Measurements from ENCODE around the gene FAM50B. TPM values are rescaled to one million over a fixed set of nuclear protein-coding genes. Genes with fewer than 3 reads are reported as not detected.

The FAM50B gene
- total and polyA plus RNA-seq, 2 of the 13 experiments (the other 11 are each of a cell fraction or from before 2014, with no cell fraction given), result 0.05 TPM; not detected in 1

DNA sequence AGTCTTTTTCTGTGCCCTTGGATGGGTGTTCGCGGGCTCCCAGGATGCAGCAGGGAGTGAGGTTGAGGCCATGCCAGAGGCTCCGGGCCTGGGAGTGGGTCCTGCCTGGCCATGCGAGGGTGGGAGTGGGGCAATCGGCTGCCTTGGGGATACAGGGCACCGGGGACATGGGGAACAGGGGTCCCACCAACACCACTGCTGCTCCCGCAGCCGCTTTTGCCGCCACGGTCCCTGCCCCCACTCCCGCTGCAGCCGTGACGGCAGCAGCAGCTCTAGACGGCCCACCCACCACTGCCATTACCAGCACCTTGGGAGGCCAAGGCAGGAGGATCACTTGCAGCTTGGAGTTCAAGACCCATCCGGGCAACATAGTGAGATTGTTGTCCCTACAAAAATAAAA, 35.3 kb upstream of the FAM50B start:
- Histone ChIP-seq H3K27ac (ENCODE audit: extremely low read length, insufficient read depth, low read length) (no peak overlapping the region), H3K4me2 (ENCODE audit: low read depth, low read length) (no peak overlapping the region), H3K4me1 (ENCODE audit: insufficient read depth, low read length) (peaks cover 23% of the 10 kb centered on the region), H3K27me3 (ENCODE audit: control insufficient read depth in 1 of 2, insufficient read depth in 2 of 2, low read length in 2 of 2) (no peaks in the 10 kb centered on the region), H3K9ac (ENCODE audit: insufficient read depth, low read depth, low read length) (no peak overlapping the region), H2AFZ (ENCODE audit: low read length) (no peak overlapping the region), H3K79me2 (ENCODE audit: insufficient read depth, low read length) (no peaks in the 10 kb centered on the region), H3K36me3 (replicated peaks in 1 of 2; ENCODE audit: control insufficient read depth in 1 of 2, insufficient read depth in 2 of 2, low read length in 2 of 2) (no peaks in the 10 kb centered on the region), H3K9me3 (ENCODE audit: low read length) (no peaks in the 10 kb centered on the region), H4K20me1 (ENCODE audit: insufficient read depth, low read length) (no peaks in the 10 kb centered on the region), H3K4me3 (replicated peaks in 1 of 3; ENCODE audit: insufficient read depth in 1 of 3, low read depth in 2 of 3, low read length in 3 of 3) (no peak overlapping the region)
- no peak for DNase-seq (ENCODE audit: low spot score)
- TF ChIP-seq KAT2B (IDR thresholded peaks at IDR 0.05; ENCODE audit: borderline replicate concordance, low read depth, low read length) (no peak), ZNF768 (CRISPR knock-in tag; IDR thresholded peaks at IDR 0.05) (peak; percentile 23; the same call in 1 of the 2 replicates), NRL (CRISPR knock-in tag; IDR thresholded peaks at IDR 0.05; ENCODE audit: borderline replicate concordance) (peak; percentile 63; the same call in 1 of the 2 replicates), TBP (CRISPR knock-in tag; IDR thresholded peaks at IDR 0.05) (no peak)
- 95% methylated on average over 15 of the region's 15 CpGs for WGBS (ENCODE audit: low lambda C conversion rate)
- FAIRE-seq, result no peak
- CTCF ChIA-PET (ENCODE audit: low intra/inter-chr PET ratio, low total read pairs), result no interaction called here
- BruUV-seq (replicated peaks), result no TSS peak
- POLR2A ChIA-PET, result interaction anchor here (1.1 to 2.3 kb wide), 3 partner anchors 16 to 26 kb away, joined by 3 to 9 read pairs (median 3); no protein-coding TSS in a partner anchor
- intact Hi-C loops (cut with micrococcal nuclease; ENCODE audit: unreplicated experiment), result loop anchor here (1.0 kb wide), 1 partner anchor 11 kb away; no protein-coding TSS in a partner anchor
- ATAC-seq, result no peak
- in situ Hi-C loops (cut with HindIII; ENCODE audit: extremely low pct_ligation_motif_present, low pct_unique_long_range_greater_than_20kb), result no loop called here

DNA sequence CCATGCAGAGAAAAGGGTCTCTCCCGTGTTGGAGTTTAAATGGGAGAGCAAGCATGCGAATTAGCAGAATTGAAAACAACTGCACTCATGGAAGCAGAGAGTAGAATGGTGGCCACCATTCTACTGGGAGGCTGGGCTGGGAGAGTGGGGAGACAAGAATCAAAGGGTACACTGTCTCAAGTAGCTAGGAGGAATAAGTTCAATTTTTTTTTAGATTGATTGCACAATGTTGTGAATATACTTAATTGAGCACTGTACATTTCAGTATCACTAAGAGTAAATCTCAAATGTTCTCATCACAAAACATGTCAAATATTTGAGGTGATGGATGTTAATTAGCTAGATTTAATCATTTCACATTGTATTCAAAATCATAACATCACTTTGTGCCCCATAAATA, 34.6 kb upstream of the FAM50B start:
- CTCF ChIA-PET (ENCODE audit: low intra/inter-chr PET ratio, low total read pairs), result no interaction called here
- no TSS peak for BruUV-seq (replicated peaks)

More for the DNA sequence above, 34.6 kb upstream of the FAM50B start:
- Histone ChIP-seq H3K4me1 (ENCODE audit: insufficient read depth, low read length) (peaks cover 21% of the 10 kb centered on the region), H3K9ac (ENCODE audit: insufficient read depth, low read depth, low read length) (no peak overlapping the region), H3K27me3 (ENCODE audit: control insufficient read depth in 1 of 2, insufficient read depth in 2 of 2, low read length in 2 of 2) (no peaks in the 10 kb centered on the region), H3K27ac (ENCODE audit: extremely low read length, insufficient read depth, low read length) (no peak overlapping the region), H3K9me3 (ENCODE audit: low read length) (no peaks in the 10 kb centered on the region), H3K79me2 (ENCODE audit: insufficient read depth, low read length) (no peaks in the 10 kb centered on the region), H3K4me3 (replicated peaks in 1 of 3; ENCODE audit: insufficient read depth in 1 of 3, low read depth in 2 of 3, low read length in 3 of 3) (no peak overlapping the region), H3K36me3 (replicated peaks in 1 of 2; ENCODE audit: control insufficient read depth in 1 of 2, insufficient read depth in 2 of 2, low read length in 2 of 2) (no peaks in the 10 kb centered on the region), H2AFZ (ENCODE audit: low read length) (no peak overlapping the region), H4K20me1 (ENCODE audit: insufficient read depth, low read length) (no peaks in the 10 kb centered on the region), H3K4me2 (ENCODE audit: low read depth, low read length) (no peak overlapping the region)
- WGBS (ENCODE audit: low lambda C conversion rate), result 85% methylated on average over 2 of the region's 2 CpGs
- in situ Hi-C loops (cut with HindIII; ENCODE audit: extremely low pct_ligation_motif_present, low pct_unique_long_range_greater_than_20kb), result no loop called here
- TF ChIP-seq CEBPB (IDR thresholded peaks at IDR 0.05; ENCODE audit: borderline replicate concordance, low read depth, low read length) (peak; percentile 62; the same call in 1 of the 2 replicates), ZFP41 (CRISPR knock-in tag; IDR thresholded peaks at IDR 0.05; ENCODE audit: borderline replicate concordance) (no peak), NFYB (CRISPR knock-in tag; IDR thresholded peaks at IDR 0.05) (no peak), JUNB (CRISPR knock-in tag; IDR thresholded peaks at IDR 0.05; ENCODE audit: borderline replicate concordance) (no peak)
- TF ChIP-seq, protein P1, sequence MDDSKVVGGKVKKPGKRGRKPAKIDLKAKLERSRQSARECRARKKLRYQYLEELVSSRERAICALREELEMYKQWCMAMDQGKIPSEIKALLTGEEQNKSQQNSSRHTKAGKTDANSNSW (CRISPR knock-in tag; IDR thresholded peaks at IDR 0.05; ENCODE audit: borderline replicate concordance), result no peak
- POLR2A ChIA-PET, result interaction anchor here (1.2 to 1.5 kb wide), 2 partner anchors 9 to 21 kb away, joined by 3 to 6 read pairs; no protein-coding TSS in a partner anchor
- FAIRE-seq (no peak), ATAC-seq (no peak), DNase-seq (ENCODE audit: low spot score) (no peak)
- intact Hi-C loops (cut with micrococcal nuclease; ENCODE audit: unreplicated experiment), result no loop called here

Data from HepG2 (cell line).